NB4 (cell line): ENCODE results near the gene SPATA31A6.
"Not testable (repeated sequence)": the region's sequence is repeated elsewhere in the genome, so short reads cannot be mapped to it uniquely, and the experiment has no call there.

Experiments used
- CTCF ChIP-seq: IDR thresholded peaks from one replicate; pipeline ENCODE4 v1.5.1; 2012; ENCODE audit warnings: low read depth, low read length
- POLR2A ChIP-seq: IDR thresholded peaks from 2 replicates; pipeline ENCODE4 v1.6.1; 2011; ENCODE audit warnings: mild to moderate bottlenecking; ENCODE audit not compliant: insufficient read length; ENCODE audit errors: extremely low read depth
- TF ChIP-seq, protein P1 (sequence below): IDR thresholded peaks from 2 replicates; pipeline ENCODE4 v1.6.1; 2011; ENCODE audit warnings: low read depth, low read length

GRCh38 chr9:42235352-42235991 lies 52.0 kb downstream of the SPATA31A6 start:
- TF ChIP-seq POLR2A, CTCF: not testable (repeated sequence)
- TF ChIP-seq, protein P1, sequence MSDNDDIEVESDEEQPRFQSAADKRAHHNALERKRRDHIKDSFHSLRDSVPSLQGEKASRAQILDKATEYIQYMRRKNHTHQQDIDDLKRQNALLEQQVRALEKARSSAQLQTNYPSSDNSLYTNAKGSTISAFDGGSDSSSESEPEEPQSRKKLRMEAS: not testable (repeated sequence)
